C4-2B (cell line): ENCODE results near the gene MAN1A1.

Source experiments
- H3K27ac ChIP-seq: fragments of 450-650 bp; 2 replicates; pipeline ENCODE4 v1.5.1; 2017
- CTCF ChIP-seq: fragments of 450-650 bp; conservative IDR thresholded peaks from 2 replicates; pipeline ENCODE4 v1.5.1; 2017; ENCODE audit warnings: mild to moderate bottlenecking
- ZFX ChIP-seq: fragments of 450-650 bp; IDR thresholded peaks from 2 replicates; pipeline ENCODE4 v1.6.1; 2017

The MAN1A1 gene

GRCh38 chr6:119346450-119346849, 3.1 kb downstream of the MAN1A1 start:
- H3K27ac ChIP-seq = no peak overlapping the region
- TF ChIP-seq CTCF = no peak
- TF ChIP-seq ZFX = no peak

- no peak for TF ChIP-seq CTCF
- no peak for TF ChIP-seq ZFX
- H3K27ac ChIP-seq = no peak overlapping the region
Observed at GRCh38 chr6:119345114-119345513, 4.4 kb downstream of the MAN1A1 start.

- TF ChIP-seq ZFX = no peak
- TF ChIP-seq CTCF = no peak
- no peak overlapping the region for H3K27ac ChIP-seq
Observed at GRCh38 chr6:119344306-119344705, 5.3 kb downstream of the MAN1A1 start.

GRCh38 chr6:119343573-119344146, 5.9 kb downstream of the MAN1A1 start:
- TF ChIP-seq CTCF = no peak
- TF ChIP-seq ZFX = no peak
- H3K27ac ChIP-seq = no peak overlapping the region

- TF ChIP-seq ZFX (no peak), CTCF (no peak)
Observed at GRCh38 chr6:119343167-119343566, 6.4 kb downstream of the MAN1A1 start.

GRCh38 chr6:119342430-119342829, 7.1 kb downstream of the MAN1A1 start:
- H3K27ac ChIP-seq = no peak overlapping the region
- TF ChIP-seq ZFX (no peak), CTCF (no peak)

More at GRCh38 chr6:119343167-119343566, 6.4 kb downstream of the MAN1A1 start:
- no peak overlapping the region for H3K27ac ChIP-seq

GRCh38 chr6:119340796-119341487, 8.6 kb downstream of the MAN1A1 start:
- no peak overlapping the region for H3K27ac ChIP-seq
- no peak for TF ChIP-seq CTCF
- no peak for TF ChIP-seq ZFX
